22Rv1 (cell line): Measurements from ENCODE around the gene SPHK2.

ENCODE experiments used
- CTCF ChIP-seq: fragments of 450-650 bp; IDR thresholded peaks from 2 replicates; pipeline ENCODE4 v1.5.1; 2017; ENCODE audit warnings: mild to moderate bottlenecking
- ZFX ChIP-seq: fragments of 450-650 bp; IDR thresholded peaks from 2 replicates; pipeline ENCODE4 v1.6.1; 2017; ENCODE audit warnings: antibody characterized with exemption, borderline replicate concordance

DNA sequence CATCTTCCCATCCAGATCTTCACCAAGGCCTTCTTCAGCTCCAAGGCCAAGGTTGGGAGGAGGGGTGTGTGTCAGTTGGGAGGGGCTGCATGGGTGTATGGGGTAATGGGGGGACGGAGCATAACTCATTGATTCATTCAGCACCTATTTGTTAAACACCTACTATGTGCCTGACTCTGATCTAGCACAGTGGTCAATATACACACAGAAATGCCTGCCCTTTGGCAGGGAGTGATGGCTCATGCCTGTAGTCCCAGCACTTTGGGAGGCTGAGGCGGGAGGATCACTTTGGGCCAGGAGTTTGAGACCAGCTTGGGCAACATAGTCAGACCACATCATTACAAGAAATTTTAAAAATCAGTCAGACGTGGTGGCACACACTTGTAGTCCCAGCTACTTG lies 31.9 kb upstream of the SPHK2 start:
- TF ChIP-seq CTCF = no peak
- TF ChIP-seq ZFX = no peak
